Progenitor cell of endocrine pancreas (in vitro differentiated cells): ENCODE data around the gene CHRNA4. TPM values are rescaled to one million over a fixed set of nuclear protein-coding genes. Genes with fewer than 3 reads are reported as not detected.

Source experiments
- DNase-seq: peaks from one replicate; pipeline ENCODE4 v3.0.0; 2021; ENCODE audit warnings: low spot score; ENCODE audit not compliant: unreplicated experiment
- H3K27ac Mint-ChIP-seq: 2 replicates; pipeline ENCODE4 v1.8.0; 2021; ENCODE audit warnings: mild to moderate bottlenecking, moderate library complexity, mixed read lengths
- H3K27me3 Mint-ChIP-seq: 2 replicates; pipeline ENCODE4 v1.8.0; 2021; ENCODE audit warnings: mixed read lengths
- H3K36me3 Mint-ChIP-seq: 2 replicates; pipeline ENCODE4 v1.8.0; 2022; ENCODE audit warnings: mixed read lengths; ENCODE audit not compliant: insufficient read depth
- H3K4me1 Mint-ChIP-seq: 2 replicates; pipeline ENCODE4 v1.8.0; 2021; ENCODE audit warnings: low read depth, mixed read lengths
- H3K4me3 Mint-ChIP-seq: 2 replicates; pipeline ENCODE4 v1.8.0; 2021; ENCODE audit warnings: low read depth, mild to moderate bottlenecking, moderate library complexity, mixed read lengths
- H3K9me3 Mint-ChIP-seq: 2 replicates; pipeline ENCODE4 v1.8.0; 2021; ENCODE audit warnings: low read depth, mixed read lengths
- CTCF ChIP-seq: fragments of 200-600 bp; sonication (generic); IDR thresholded peaks from one replicate; pipeline ENCODE4 v1.5.0; 2021; ENCODE audit warnings: antibody characterized with exemption, mild to moderate bottlenecking; ENCODE audit not compliant: unreplicated experiment
- total RNA-seq: library from RNA; stranded (reverse); gene quantifications from 2 replicates; pipeline ENCODE4 v1.2.1, GENCODE V29; 2021

Gene CHRNA4
- total RNA-seq, 1 donor from 2014 or later = 0.43 TPM

GRCh38 chr20:63317601-63318291, 43.4 kb downstream of the CHRNA4 start:
- Mint-ChIP-seq H3K4me3 (no peak overlapping the region), H3K27ac (no peak overlapping the region), H3K27me3 (no peaks in the 10 kb centered on the region), H3K36me3 (no peaks in the 10 kb centered on the region), H3K9me3 (no peaks in the 10 kb centered on the region), H3K4me1 (no peaks in the 10 kb centered on the region)
- no peak for DNase-seq
- no peak for TF ChIP-seq CTCF

GRCh38 chr20:63317061-63317460, 44.1 kb downstream of the CHRNA4 start:
- H3K9me3 Mint-ChIP-seq = no peaks in the 10 kb centered on the region
- H3K36me3 Mint-ChIP-seq = no peaks in the 10 kb centered on the region
- no peak for DNase-seq
- no peaks in the 10 kb centered on the region for H3K4me1 Mint-ChIP-seq
- TF ChIP-seq CTCF = no peak
- no peaks in the 10 kb centered on the region for H3K27me3 Mint-ChIP-seq
- H3K27ac Mint-ChIP-seq = no peak overlapping the region
- no peak overlapping the region for H3K4me3 Mint-ChIP-seq

- Mint-ChIP-seq H3K27me3 (no peaks in the 10 kb centered on the region), H3K4me3 (no peak overlapping the region), H3K27ac (no peak overlapping the region), H3K36me3 (no peaks in the 10 kb centered on the region), H3K4me1 (no peaks in the 10 kb centered on the region), H3K9me3 (no peaks in the 10 kb centered on the region)
- TF ChIP-seq CTCF = no peak
- no peak for DNase-seq
Measured at GRCh38 chr20:63316502-63316921, 44.6 kb downstream of the CHRNA4 start.

GRCh38 chr20:63315731-63316491, 45.2 kb downstream of the CHRNA4 start:
- Mint-ChIP-seq H3K27ac (no peak overlapping the region), H3K36me3 (no peaks in the 10 kb centered on the region), H3K4me1 (no peaks in the 10 kb centered on the region)

More at GRCh38 chr20:63315731-63316491, 45.2 kb downstream of the CHRNA4 start:
- DNase-seq = no peak
- no peaks in the 10 kb centered on the region for H3K9me3 Mint-ChIP-seq
- no peak overlapping the region for H3K4me3 Mint-ChIP-seq
- H3K27me3 Mint-ChIP-seq = no peaks in the 10 kb centered on the region
- TF ChIP-seq CTCF = no peak
